C1 segment of cervical spinal cord (tissue), 14 donors: ENCODE results near the gene TRIM67.
"Not testable (repeated sequence)": the region's sequence is repeated elsewhere in the genome, so short reads cannot be mapped to it uniquely, and the experiment has no call there.

ENCODE experiments used
- DNase-seq, 14 donors: peaks; one replicate each; lab custom pipeline; 2025; lab: John Stamatoyannopoulos, UW

The TRIM67 gene

GRCh38 chr1:231158141-231158540 is 3.7 kb upstream of the TRIM67 start:
- DNase-seq, result not testable (repeated sequence)

GRCh38 chr1:231159202-231159962 is 2.5 kb upstream of the TRIM67 start:
- DNase-seq, result no peak

- DNase-seq, result no peak
These were observed 1.7 kb upstream of the TRIM67 start for GRCh38 chr1:231159963-231160761.

GRCh38 chr1:231160895-231161666 is 777 bp upstream of the TRIM67 start:
- peak in 1 of 14 donors; percentile 40 for DNase-seq

- peak in 4 of 14 donors; percentile 20 to 47 (median 32) for DNase-seq
These were observed 575 bp downstream of the TRIM67 start for GRCh38 chr1:231162297-231162969.

GRCh38 chr1:231162970-231163829 is 1.3 kb downstream of the TRIM67 start:
- no peak for DNase-seq

- DNase-seq, result peak in 1 of 14 donors; percentile 38
These were observed 2.1 kb downstream of the TRIM67 start for GRCh38 chr1:231163830-231164427.

- peak in 1 of 14 donors; percentile 68 for DNase-seq
These were observed 3.5 kb downstream of the TRIM67 start for GRCh38 chr1:231165371-231165770.

- peak in 1 of 14 donors; percentile 20 for DNase-seq
These were observed 4.5 kb downstream of the TRIM67 start for GRCh38 chr1:231166398-231166797.

GRCh38 chr1:231170875-231171274 is 9.0 kb downstream of the TRIM67 start:
- DNase-seq, result no peak

GRCh38 chr1:231171623-231172197 is 9.9 kb downstream of the TRIM67 start:
- DNase-seq, result no peak

GRCh38 chr1:231172411-231172810 is 10.6 kb downstream of the TRIM67 start:
- DNase-seq, result peak in 2 of 14 donors; percentile 31 to 89

GRCh38 chr1:231176421-231176820 is 14.6 kb downstream of the TRIM67 start:
- no peak for DNase-seq

GRCh38 chr1:231177226-231177625 is 15.4 kb downstream of the TRIM67 start:
- no peak for DNase-seq

- no peak for DNase-seq
These were observed 16.1 kb downstream of the TRIM67 start for GRCh38 chr1:231177936-231178335.

- DNase-seq, result no peak
These were observed 17.1 kb downstream of the TRIM67 start for GRCh38 chr1:231178970-231179369.

GRCh38 chr1:231180034-231180433 is 18.2 kb downstream of the TRIM67 start:
- DNase-seq, result no peak

- DNase-seq, result no peak
These were observed 19.4 kb downstream of the TRIM67 start for GRCh38 chr1:231181271-231181670.

- DNase-seq, result no peak
These were observed 20.5 kb downstream of the TRIM67 start for GRCh38 chr1:231182317-231182716.
